Kidney (tissue), 14 donors: ENCODE data around the gene COG4. TPM values are rescaled to one million over a fixed set of nuclear protein-coding genes. Genes with fewer than 3 reads are reported as not detected.

Experiments
- DNase-seq, 5 donors: peaks; one replicate each; pipeline ENCODE4 v3.0.0-alpha.2; 2013 to 2020
- FAIRE-seq: peaks from 2 replicates; lab custom pipeline; 2012; peaks lifted over from hg19 to GRCh38; lab: Jason Lieb, UNC
- H3K27ac ChIP-seq, 2 donors: one replicate each; pipeline ENCODE4 v1.7.0; 2013; ENCODE audit warnings: low read depth in 2 of 2, low read length in 2 of 2, inconsistent platforms in 1 of 2
- H3K27me3 ChIP-seq: one replicate; pipeline ENCODE4 v1.7.1; 2013; ENCODE audit warnings: low read length, inconsistent platforms; ENCODE audit not compliant: control insufficient read depth, insufficient read depth
- H3K36me3 ChIP-seq, 3 donors: one replicate each; pipeline versions ENCODE4 v1.7.0 to v1.7.1; 2013; ENCODE audit warnings: low read length in 3 of 3, control low read depth in 1 of 3, inconsistent platforms in 1 of 3; ENCODE audit not compliant: insufficient read depth in 3 of 3, control insufficient read depth in 2 of 3
- H3K4me1 ChIP-seq, 3 donors: one replicate each; pipeline versions ENCODE4 v1.7.0 to v1.7.1; 2013; ENCODE audit warnings: low read length in 3 of 3, inconsistent platforms in 1 of 3, low read depth in 1 of 3; ENCODE audit not compliant: control insufficient read depth in 2 of 3, insufficient read depth in 2 of 3
- H3K4me3 ChIP-seq, 3 donors: one replicate each; pipeline versions ENCODE4 v1.7.0 to v1.8.1; 2013; ENCODE audit warnings: low read length in 3 of 3, control low read depth in 1 of 3, inconsistent platforms in 1 of 3
- H3K9ac ChIP-seq, 3 donors: one replicate each; pipeline versions ENCODE4 v1.7.0 to v1.7.1; 2013; ENCODE audit warnings: low read length in 3 of 3, control low read depth in 1 of 3, inconsistent platforms in 1 of 3
- H3K9me3 ChIP-seq, 3 donors: one replicate each; pipeline versions ENCODE4 v1.7.0 to v1.7.1; 2013; ENCODE audit warnings: low read length in 3 of 3, control low read depth in 1 of 3, inconsistent platforms in 1 of 3; ENCODE audit not compliant: control insufficient read depth in 2 of 3, insufficient read depth in 1 of 3
- CTCF ChIP-seq: IDR thresholded peaks from 3 replicates; pipeline ENCODE4 v1.5.1; 2012; ENCODE audit warnings: mild to moderate bottlenecking, moderate library complexity, borderline replicate concordance; ENCODE audit not compliant: insufficient read depth; ENCODE audit errors: extremely low read depth
- intact Hi-C: fragments of 100-400 bp; cut with DNase I; formaldehyde crosslinking; loops from one replicate; pipeline ENCODE4 v1.11.1; 2022
- polyA plus RNA-seq: library from polyadenylated mRNA; stranded (reverse); fragments of 350-450 nt; fragmentation: Illumina TruSeq; extraction: RNeasy Lipid Tissue Mini Kit (QIAGEN cat#74804); gene quantifications from one replicate; pipeline ENCODE4 v1.2.3, GENCODE V29; 2014; ENCODE audit warnings: low read depth, low replicate concordance; ENCODE audit not compliant: insufficient read depth
- total RNA-seq: library from RNA; stranded (reverse); fragmentation: NEBNext Ultra II Directional; extraction: Animal tissue kit (Norgen Biotek cat#: 25700); gene quantifications from one replicate; pipeline ENCODE4 v1.2.1, GENCODE V29; 2021
- donor health status: control.
- donor health status: control.
- donor health status: control.
- donor health status: control.
- donor health status: control.
- donor health status: DM: yes; HTN: yes; CAD: no.
- donor health status: Normal renal cell carcinoma (clear cell type).

COG4 gene
- total and polyA plus RNA-seq, 2 donors from 2014 or later: 42.9 to 69.7 TPM

- H3K9ac ChIP-seq: no peak overlapping the region
- H3K27me3 ChIP-seq: no peaks in the 10 kb centered on the region
- DNase-seq (no peak), FAIRE-seq (no peak)
- peaks cover 3 to 52% (median 31%) of the 10 kb centered on the region in 3 donors for H3K36me3 ChIP-seq
- no peak overlapping the region for H3K4me3 ChIP-seq
- intact Hi-C loops: no loop called here
- H3K4me1 ChIP-seq: no peaks in the 10 kb centered on the region
- no peak overlapping the region for H3K27ac ChIP-seq
- no peak for TF ChIP-seq CTCF
- H3K9me3 ChIP-seq: no peaks in the 10 kb centered on the region
Measured at GRCh38 chr16:70495425-70496182, 27.8 kb downstream of the COG4 start.

DNA sequence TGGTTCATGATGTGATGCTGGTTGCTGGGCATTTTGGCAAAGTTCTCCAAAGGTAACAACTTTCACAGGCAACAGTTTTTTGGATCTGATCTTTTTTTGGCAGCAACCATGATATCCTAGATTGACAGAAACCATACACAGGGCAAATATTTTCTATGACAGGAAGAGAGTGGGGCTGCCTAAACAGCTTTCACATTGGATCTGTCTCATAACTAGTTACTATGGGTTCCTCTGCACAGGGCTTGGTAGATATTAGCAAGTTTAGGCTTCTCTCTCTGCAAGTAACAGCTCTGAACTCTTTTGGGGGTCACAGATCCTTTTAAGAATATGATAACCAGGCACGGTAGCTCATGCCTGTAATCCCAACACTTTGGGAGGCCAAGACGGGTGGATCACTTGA lies 28.6 kb downstream of the COG4 start:
- intact Hi-C loops: no loop called here
- Histone ChIP-seq H3K4me1 (no peaks in the 10 kb centered on the region), H3K9me3 (no peaks in the 10 kb centered on the region), H3K36me3 (peaks cover 3 to 57% (median 36%) of the 10 kb centered on the region in 3 donors), H3K27me3 (no peaks in the 10 kb centered on the region), H3K4me3 (no peak overlapping the region), H3K9ac (no peak overlapping the region), H3K27ac (no peak overlapping the region)
- TF ChIP-seq CTCF: no peak
- DNase-seq (no peak), FAIRE-seq (no peak)

GRCh38 chr16:70494202-70494770 lies 29.1 kb downstream of the COG4 start:
- Histone ChIP-seq H3K4me1 (no peaks in the 10 kb centered on the region), H3K4me3 (no peak overlapping the region), H3K27me3 (no peaks in the 10 kb centered on the region), H3K36me3 (peaks cover 3 to 61% (median 36%) of the 10 kb centered on the region in 3 donors), H3K9me3 (no peaks in the 10 kb centered on the region), H3K9ac (no peak overlapping the region), H3K27ac (no peak overlapping the region)
- intact Hi-C loops: no loop called here
- TF ChIP-seq CTCF: no peak
- FAIRE-seq (no peak), DNase-seq (no peak)
